Measurements from ENCODE around the gene PSME3. TPM values are rescaled to one million over a fixed set of nuclear protein-coding genes. Genes with fewer than 3 reads are reported as not detected.

The PSME3 gene
- total RNA-seq, 2 donors from 2014 or later: 68.5 to 71.1 TPM

DNA sequence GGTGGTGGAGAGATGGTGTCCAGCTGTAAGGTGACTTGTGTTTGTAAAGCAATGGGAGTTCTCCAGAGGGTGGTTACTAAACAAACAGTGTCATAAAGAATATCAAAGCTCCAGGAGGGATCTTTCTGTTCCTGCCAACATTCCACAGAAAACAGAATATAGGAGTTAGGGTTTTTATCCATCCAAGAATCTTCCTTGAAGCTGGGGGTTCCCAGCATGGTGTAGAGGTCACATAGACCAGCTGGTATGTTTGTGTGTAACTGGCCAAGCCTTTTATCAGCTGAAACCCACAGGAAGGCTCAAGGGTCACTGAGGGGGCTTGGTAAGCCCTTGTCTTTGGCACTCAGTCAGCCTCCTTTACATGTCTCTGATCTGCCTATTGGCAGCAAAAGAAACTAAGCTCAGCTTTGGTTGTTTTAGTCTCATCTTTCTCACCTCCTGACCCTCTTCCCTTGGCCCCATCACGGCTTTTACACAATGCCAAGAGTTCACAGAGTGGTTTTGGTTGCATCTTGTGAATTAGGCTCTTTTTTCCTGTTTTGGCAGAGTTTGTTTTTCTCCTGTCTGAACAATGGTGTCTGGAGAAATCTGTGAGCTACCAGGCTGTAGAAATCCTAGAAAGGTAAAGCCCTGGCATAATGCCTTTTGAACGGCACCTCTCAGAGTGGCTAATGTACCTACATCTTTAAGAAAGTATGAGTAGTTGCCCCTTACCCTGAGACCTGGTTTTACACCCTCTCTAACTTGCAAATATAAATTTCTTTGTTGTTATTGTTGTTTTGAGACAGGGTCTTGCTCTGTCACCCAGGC is 29.9 kb upstream of the PSME3 start:
- WGBS: 20% methylated on average over 2 of the region's 2 CpGs
- TF ChIP-seq POLR2AphosphoS5 (IDR thresholded peaks at IDR 0.05) (peak; percentile 42), POLR2A (IDR thresholded peaks at IDR 0.05) (no peak)
- TF ChIP-seq, protein P1, sequence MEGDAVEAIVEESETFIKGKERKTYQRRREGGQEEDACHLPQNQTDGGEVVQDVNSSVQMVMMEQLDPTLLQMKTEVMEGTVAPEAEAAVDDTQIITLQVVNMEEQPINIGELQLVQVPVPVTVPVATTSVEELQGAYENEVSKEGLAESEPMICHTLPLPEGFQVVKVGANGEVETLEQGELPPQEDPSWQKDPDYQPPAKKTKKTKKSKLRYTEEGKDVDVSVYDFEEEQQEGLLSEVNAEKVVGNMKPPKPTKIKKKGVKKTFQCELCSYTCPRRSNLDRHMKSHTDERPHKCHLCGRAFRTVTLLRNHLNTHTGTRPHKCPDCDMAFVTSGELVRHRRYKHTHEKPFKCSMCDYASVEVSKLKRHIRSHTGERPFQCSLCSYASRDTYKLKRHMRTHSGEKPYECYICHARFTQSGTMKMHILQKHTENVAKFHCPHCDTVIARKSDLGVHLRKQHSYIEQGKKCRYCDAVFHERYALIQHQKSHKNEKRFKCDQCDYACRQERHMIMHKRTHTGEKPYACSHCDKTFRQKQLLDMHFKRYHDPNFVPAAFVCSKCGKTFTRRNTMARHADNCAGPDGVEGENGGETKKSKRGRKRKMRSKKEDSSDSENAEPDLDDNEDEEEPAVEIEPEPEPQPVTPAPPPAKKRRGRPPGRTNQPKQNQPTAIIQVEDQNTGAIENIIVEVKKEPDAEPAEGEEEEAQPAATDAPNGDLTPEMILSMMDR (IDR thresholded peaks at IDR 0.05): no peak

DNA sequence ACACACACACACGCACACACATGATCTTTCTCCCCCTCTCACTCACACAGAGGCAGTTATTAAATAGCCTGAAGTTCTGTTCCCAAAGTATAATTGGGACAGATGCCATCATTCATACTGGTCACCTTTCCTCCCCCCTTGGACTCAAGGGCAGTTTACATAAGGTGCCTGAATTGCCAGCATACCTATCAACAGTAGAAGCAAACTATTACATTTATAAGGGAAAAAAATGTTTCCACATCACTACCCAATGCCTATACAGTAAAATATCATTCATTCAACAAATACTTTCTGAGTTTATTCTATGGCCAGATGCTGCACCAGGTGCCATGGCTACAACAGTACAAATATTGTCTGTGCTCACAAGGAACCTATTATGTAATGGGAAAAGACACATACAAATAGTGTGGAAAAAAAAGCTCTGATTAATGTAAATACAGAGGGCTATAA is 28.3 kb upstream of the PSME3 start:
- Histone ChIP-seq H3K4me1 (replicated peaks) (peaks cover 10% of the 10 kb centered on the region), H3K4me3 (no peak overlapping the region), H3K36me3 (no peaks in the 10 kb centered on the region), H3K27me3 (replicated peaks; ENCODE audit: insufficient read depth) (no peaks in the 10 kb centered on the region), H3K9me3 (no peaks in the 10 kb centered on the region), H3K27ac (peak overlapping the region; percentile 84 to 93)
- 34% methylated on average over 1 of the region's 1 CpG for WGBS
- DNase-seq (ENCODE audit: low spot score): peak; percentile 63
- peak; percentile 89 for TF ChIP-seq POLR2AphosphoS5 (IDR thresholded peaks at IDR 0.05)
- TF ChIP-seq, protein P1 (IDR thresholded peaks at IDR 0.05): no peak
- intact Hi-C loops (cut with DNase I): no loop called here

More for the DNA sequence above, 29.9 kb upstream of the PSME3 start:
- Histone ChIP-seq H3K36me3 (no peaks in the 10 kb centered on the region), H3K4me3 (no peak overlapping the region), H3K27ac (peak overlapping the region; percentile 84 to 93), H3K4me1 (replicated peaks) (peaks cover 10% of the 10 kb centered on the region), H3K9me3 (no peaks in the 10 kb centered on the region), H3K27me3 (replicated peaks; ENCODE audit: insufficient read depth) (no peaks in the 10 kb centered on the region)
- DNase-seq (ENCODE audit: low spot score): no peak
- intact Hi-C loops (cut with DNase I): no loop called here

DNA sequence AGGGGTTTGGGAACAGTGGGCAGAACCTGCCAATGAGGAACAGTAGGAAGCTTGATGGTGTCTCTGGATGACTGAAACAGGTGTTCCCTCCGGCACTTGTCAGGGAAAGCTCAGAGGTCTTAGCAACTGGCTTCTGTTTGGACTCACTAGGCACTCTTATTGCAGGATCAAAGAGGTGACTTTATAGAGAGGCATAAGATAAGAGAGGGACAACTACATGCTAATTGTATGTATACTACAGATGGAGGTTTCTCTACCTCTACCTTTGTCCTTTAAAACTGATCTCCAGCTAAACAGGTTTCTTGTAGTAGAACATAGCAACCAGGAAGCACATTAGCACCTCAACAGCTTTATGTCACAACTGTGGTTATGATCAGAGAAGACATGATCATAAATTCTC is 26.9 kb upstream of the PSME3 start:
- intact Hi-C loops (cut with DNase I): no loop called here
- no peak for DNase-seq (ENCODE audit: low spot score)

DNA sequence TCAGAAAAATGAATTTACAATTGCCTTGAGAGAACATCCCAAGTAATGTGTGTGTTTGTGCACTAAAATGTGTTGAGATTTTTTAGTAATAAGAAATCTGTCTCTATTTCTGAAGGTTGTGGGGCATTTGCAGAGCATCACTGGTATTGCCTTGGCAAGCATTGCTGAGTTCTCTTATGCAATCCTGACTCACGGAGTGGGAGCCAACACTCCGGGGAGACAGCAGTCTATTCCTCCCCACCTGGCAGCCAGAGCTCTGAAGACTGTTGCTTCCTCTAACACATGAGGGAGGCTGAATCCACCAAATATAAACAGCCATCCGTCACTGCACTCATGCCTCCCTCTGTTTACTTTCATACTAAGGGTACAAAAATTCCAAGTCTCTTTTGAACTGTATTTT is 23.9 kb upstream of the PSME3 start:
- 13% methylated on average over 3 of the region's 3 CpGs for WGBS
- TF ChIP-seq POLR2AphosphoS5 (IDR thresholded peaks at IDR 0.05): no peak
- no peak for TF ChIP-seq POLR2A (IDR thresholded peaks at IDR 0.05)
- TF ChIP-seq, protein P1 (IDR thresholded peaks at IDR 0.05): no peak
- Histone ChIP-seq H3K27ac (no peak overlapping the region), H3K4me1 (replicated peaks) (peaks cover 10% of the 10 kb centered on the region), H3K36me3 (peaks cover 0 to 8% of the 10 kb centered on the region in 2 donors), H3K4me3 (no peak overlapping the region), H3K9me3 (no peaks in the 10 kb centered on the region), H3K27me3 (replicated peaks; ENCODE audit: insufficient read depth) (no peaks in the 10 kb centered on the region)
- no peak for DNase-seq (ENCODE audit: low spot score)
- intact Hi-C loops (cut with DNase I): no loop called here

More for the DNA sequence above, 26.9 kb upstream of the PSME3 start:
- Histone ChIP-seq H3K9me3 (no peaks in the 10 kb centered on the region), H3K27me3 (replicated peaks; ENCODE audit: insufficient read depth) (no peaks in the 10 kb centered on the region), H3K4me3 (no peak overlapping the region), H3K27ac (peak overlapping the region; percentile 79 to 93), H3K36me3 (peaks cover 0 to 4% of the 10 kb centered on the region in 2 donors), H3K4me1 (replicated peaks) (peaks cover 10% of the 10 kb centered on the region)
- WGBS: 95% methylated on average over 1 of the region's 1 CpG
- TF ChIP-seq POLR2A (IDR thresholded peaks at IDR 0.05) (no peak), POLR2AphosphoS5 (IDR thresholded peaks at IDR 0.05) (no peak)
- TF ChIP-seq, protein P1 (IDR thresholded peaks at IDR 0.05): no peak
